Panc1 (cell line): ENCODE data around the gene C1orf105. TPM values are rescaled to one million over a fixed set of nuclear protein-coding genes. Genes with fewer than 3 reads are reported as not detected.

Source experiments
- ATAC-seq: fragments of 200-7000 bp; cut with Tn5 transposase; 2 replicates; pipeline ENCODE4 v1.9.1; 2020; ENCODE audit warnings: mild to moderate bottlenecking, moderate library complexity
- BruUV-seq: library from RNA; stranded (reverse); fragments of 400-500 nt; replicated peaks from 2 replicates; lab custom pipeline; 2021; lab: Mats Ljungman, UMichigan
- CTCF ChIA-PET: fragments of 300-600 bp; sonication (Branson Sonifier 250); formaldehyde crosslinking; loops from one replicate; lab custom pipeline; 2022; ENCODE audit warnings: antibody characterized with exemption; lab: Charles Lee
- POLR2A ChIA-PET: fragments of 300-600 bp; sonication (Branson Sonifier 250); formaldehyde crosslinking; loops from one replicate; lab custom pipeline; 2022; ENCODE audit warnings: antibody characterized with exemption; lab: Charles Lee
- DNase-seq: peaks from one replicate; pipeline ENCODE4 v3.0.0-alpha.2; 2010; ENCODE audit warnings: low read depth, low spot score
- H3K27ac ChIP-seq: 2 replicates; pipeline ENCODE4 v1.5.1; 2011; ENCODE audit warnings: mild to moderate bottlenecking, low read length, inconsistent platforms
- H3K27me3 ChIP-seq: fragments of 200-500 bp; sonication (Bioruptor generic); 2 replicates; pipeline ENCODE4 v1.6.0; 2014; ENCODE audit warnings: low read length, inconsistent platforms; ENCODE audit not compliant: control insufficient read depth, insufficient read depth
- H3K36me3 ChIP-seq: fragments of 200-500 bp; sonication (Bioruptor generic); 2 replicates; pipeline ENCODE4 v1.5.1; 2014; ENCODE audit warnings: inconsistent platforms, mild to moderate bottlenecking, low read length, moderate library complexity; ENCODE audit not compliant: control insufficient read depth, insufficient read depth
- H3K4me1 ChIP-seq: 2 replicates; pipeline ENCODE4 v1.5.1; 2011; ENCODE audit warnings: inconsistent platforms, mild to moderate bottlenecking, low read length, moderate library complexity; ENCODE audit not compliant: control insufficient read depth, insufficient read depth
- H3K4me3 ChIP-seq, 2 experiments: 2 replicates each; pipeline ENCODE4 v1.5.1; 2011 to 2012; ENCODE audit warnings: low read depth in 2 of 2, low read length in 2 of 2, mild to moderate bottlenecking in 2 of 2, inconsistent platforms in 1 of 2, moderate library complexity in 1 of 2
- H3K9me3 ChIP-seq: fragments of 200-500 bp; sonication (Bioruptor generic); 2 replicates; pipeline ENCODE4 v1.5.1; 2014; ENCODE audit warnings: low read depth, mild to moderate bottlenecking, inconsistent platforms, low read length, moderate library complexity; ENCODE audit not compliant: control insufficient read depth, insufficient read depth
- CTCF ChIP-seq: fragments of 450-650 bp; IDR thresholded peaks from 2 replicates; pipeline ENCODE4 v1.5.1; 2017; ENCODE audit warnings: mild to moderate bottlenecking
- POLR2AphosphoS5 ChIP-seq: IDR thresholded peaks from 2 replicates; pipeline ENCODE4 v1.6.1; 2012; ENCODE audit warnings: mild to moderate bottlenecking, low read depth, low read length, moderate library complexity
- REST ChIP-seq, 2 experiments: IDR thresholded peaks; 2 replicates each; pipeline ENCODE4 v1.6.1; 2011 to 2012; ENCODE audit warnings: low read depth in 2 of 2, control low read depth in 1 of 2, low read length in 1 of 2, mild to moderate bottlenecking in 1 of 2, moderate library complexity in 1 of 2; ENCODE audit not compliant: insufficient read depth in 1 of 2
- SIN3A ChIP-seq: IDR thresholded peaks from 2 replicates; pipeline ENCODE4 v1.6.1; 2012; ENCODE audit warnings: low read depth, mild to moderate bottlenecking, low read length, moderate library complexity, borderline replicate concordance; ENCODE audit not compliant: insufficient read depth
- TCF7L2 ChIP-seq: IDR thresholded peaks from 2 replicates; pipeline ENCODE4 v1.6.1; 2011; ENCODE audit warnings: mild to moderate bottlenecking, low read depth, low read length, inconsistent platforms
- in situ Hi-C: cut with HindIII; loops from 2 replicates; pipeline ENCODE4 v1.10.0; 2016; ENCODE audit warnings: low sequenced_read_pairs, low pct_unique_long_range_greater_than_20kb
- intact Hi-C: fragments of 100-400 bp; cut with micrococcal nuclease; formaldehyde crosslinking; loops from one replicate; pipeline ENCODE4 v1.10.0; 2022; ENCODE audit not compliant: unreplicated experiment
- total RNA-seq: library from RNA; stranded (reverse); gene quantifications from one replicate; pipeline ENCODE4 v1.2.1, GENCODE V29; 2021; ENCODE audit not compliant: unreplicated experiment

The C1orf105 gene
- total RNA-seq, 1 experiment from 2014 or later = not detected

DNA sequence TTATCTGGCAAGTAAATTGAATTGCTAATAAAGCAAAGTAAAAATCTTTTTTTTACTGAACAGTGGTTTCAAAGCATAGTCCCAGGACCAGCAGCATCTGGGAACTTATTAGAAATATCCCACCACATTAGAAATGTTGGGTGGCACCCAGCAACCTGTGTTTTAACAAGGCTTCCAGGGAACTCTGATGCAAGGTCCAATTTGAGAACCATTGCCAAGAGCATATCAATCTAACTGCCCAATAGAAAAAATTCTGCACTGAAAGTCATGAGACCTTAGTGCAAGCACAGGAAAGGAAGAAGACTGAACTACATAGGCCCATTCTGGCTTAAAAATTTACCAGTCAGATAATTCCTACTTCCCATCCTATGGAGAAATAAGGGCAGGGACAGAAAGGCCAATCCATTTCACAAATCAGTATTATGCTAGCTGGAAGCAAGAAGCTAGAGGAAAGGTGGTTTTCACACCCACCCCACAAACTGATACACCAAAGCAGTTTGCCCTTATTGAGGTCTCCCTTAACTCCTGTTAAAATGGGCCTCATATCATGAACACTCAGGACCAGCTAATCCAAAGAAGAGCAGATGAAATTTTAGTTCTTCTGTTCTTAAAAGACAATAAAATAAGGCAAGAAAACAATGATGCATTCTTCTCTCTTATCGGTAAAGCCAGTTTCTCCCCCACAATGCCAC is 17.5 kb upstream of the C1orf105 start:
- DNase-seq = no peak
- TF ChIP-seq TCF7L2 = no peak
- no peak for TF ChIP-seq SIN3A
- no peak for TF ChIP-seq REST (IDR thresholded peaks at IDR 0.05; ENCODE audit: insufficient read depth in 1 of 2, low read depth in 2 of 2, low read length in 1 of 2)
- no peak for TF ChIP-seq POLR2AphosphoS5
- TF ChIP-seq CTCF = no peak
- H3K9me3 ChIP-seq = peaks cover 6% of the 10 kb centered on the region; the same call in 1 of the 2 replicates
- POLR2A ChIA-PET = interaction anchor here (0.6 kb wide), 1 partner anchor 151 kb away, joined by 3 read pairs; no protein-coding TSS in a partner anchor
- BruUV-seq = no TSS peak
- no peak overlapping the region for H3K4me3 ChIP-seq
- no peaks in the 10 kb centered on the region for H3K36me3 ChIP-seq
- CTCF ChIA-PET = no interaction called here
- H3K4me1 ChIP-seq = peaks cover 24% of the 10 kb centered on the region
- no peak for ATAC-seq
- H3K27ac ChIP-seq = peak overlapping the region; percentile 100
- intact Hi-C loops (no loop called here), in situ Hi-C loops (no loop called here)
- H3K27me3 ChIP-seq = no peaks in the 10 kb centered on the region

GRCh38 chr1:172404121-172404520 is 16.4 kb upstream of the C1orf105 start:
- ChIA-PET CTCF (interaction anchor here (0.6 kb wide), 2 partner anchors 352 to 1023 kb away, joined by 4 to 10 read pairs; no protein-coding TSS in a partner anchor), POLR2A (no interaction called here)
- H3K4me3 ChIP-seq = no peak overlapping the region
- peak overlapping the region; percentile 1; the same call in 1 of the 2 replicates for H3K27ac ChIP-seq
- no peaks in the 10 kb centered on the region for H3K36me3 ChIP-seq
- ATAC-seq = no peak
- TF ChIP-seq SIN3A = no peak
- no TSS peak for BruUV-seq
- no peaks in the 10 kb centered on the region; the same call in 1 of the 2 replicates for H3K9me3 ChIP-seq
- in situ Hi-C loops (no loop called here), intact Hi-C loops (no loop called here)
- DNase-seq = no peak
- H3K27me3 ChIP-seq = no peaks in the 10 kb centered on the region
- peaks cover 16% of the 10 kb centered on the region for H3K4me1 ChIP-seq

DNA sequence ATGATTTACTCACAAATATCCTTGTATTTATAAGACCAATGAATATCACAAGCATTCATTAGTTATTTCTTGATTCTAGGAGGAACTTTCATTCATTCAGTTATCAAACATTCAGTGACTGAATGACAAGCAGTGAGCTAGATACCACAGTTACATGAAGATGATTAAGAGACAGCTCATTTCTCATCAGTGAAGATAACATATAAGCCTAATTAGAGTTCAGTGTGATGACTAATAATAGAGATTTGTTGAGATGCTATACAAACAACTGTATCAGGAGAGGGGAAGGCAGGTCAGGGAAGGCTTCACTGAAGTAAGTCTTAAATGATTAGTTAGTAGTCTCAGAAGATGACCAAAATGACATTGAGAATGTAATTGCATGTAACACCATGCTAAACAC is 14.6 kb upstream of the C1orf105 start:
- ChIA-PET POLR2A (no interaction called here), CTCF (no interaction called here)
- no peaks in the 10 kb centered on the region for H3K27me3 ChIP-seq
- H3K27ac ChIP-seq = no peak overlapping the region; the same call in 1 of the 2 replicates
- peaks cover 3% of the 10 kb centered on the region; the same call in 1 of the 2 replicates for H3K4me1 ChIP-seq
- intact Hi-C loops (no loop called here), in situ Hi-C loops (no loop called here)
- no peaks in the 10 kb centered on the region for H3K36me3 ChIP-seq
- BruUV-seq = no TSS peak
- no peak for TF ChIP-seq SIN3A
- TF ChIP-seq REST (IDR thresholded peaks at IDR 0.05; ENCODE audit: insufficient read depth in 1 of 2, low read depth in 2 of 2, low read length in 1 of 2) = no peak
- no peak for TF ChIP-seq CTCF
- TF ChIP-seq TCF7L2 = no peak
- TF ChIP-seq POLR2AphosphoS5 = no peak
- no peak for DNase-seq
- ATAC-seq = no peak
- no peaks in the 10 kb centered on the region; the same call in 1 of the 2 replicates for H3K9me3 ChIP-seq
- H3K4me3 ChIP-seq = no peak overlapping the region
